H1 (cell line): Measurements from ENCODE around the gene PROCR. TPM values are rescaled to one million over a fixed set of nuclear protein-coding genes. Genes with fewer than 3 reads are reported as not detected.
A peak's percentile ranks its signal among the peaks of the same experiment; 100 is the strongest.

Source experiments
- CTCF ChIA-PET: fragments of 300-600 bp; sonication (Branson Sonifier 250); formaldehyde crosslinking; loops from one replicate; lab custom pipeline; 2021; ENCODE audit not compliant: partially characterized antibody; lab: Charles Lee
- POLR2A ChIA-PET: fragments of 300-600 bp; sonication (Branson Sonifier 250); formaldehyde crosslinking; loops from one replicate; lab custom pipeline; 2021; ENCODE audit warnings: inconsistent platforms; ENCODE audit not compliant: partially characterized antibody; lab: Charles Lee
- DNase-seq, 2 experiments: peaks; one replicate each; pipeline versions ENCODE4 v3.0.0 to v3.0.0-alpha.2; 2010 to 2022; ENCODE audit warnings: low spot score in 2 of 2, low read depth in 1 of 2, mixed read lengths in 1 of 2
- FAIRE-seq: peaks from 2 replicates; lab custom pipeline; 2011; peaks lifted over from hg19 to GRCh38; lab: Jason Lieb, UNC
- H2AFZ ChIP-seq: 2 replicates; pipeline ENCODE4 v1.8.1; 2012; ENCODE audit warnings: low read length, inconsistent platforms
- H2AK5ac ChIP-seq: 2 replicates; pipeline ENCODE4 v1.6.1; 2013; ENCODE audit warnings: low read depth, low read length
- H2BK120ac ChIP-seq: replicated peaks from 2 replicates; pipeline ENCODE3; 2013; ENCODE audit warnings: low read depth, low read length, inconsistent platforms
- H2BK12ac ChIP-seq: 2 replicates; pipeline ENCODE4 v1.6.1; 2013; ENCODE audit warnings: low read depth, low read length
- H2BK15ac ChIP-seq: 2 replicates; pipeline ENCODE4 v1.6.1; 2013; ENCODE audit warnings: low read length
- H2BK20ac ChIP-seq: 2 replicates; pipeline ENCODE4 v1.6.1; 2013; ENCODE audit warnings: low read length
- H2BK5ac ChIP-seq: 2 replicates; pipeline ENCODE4 v1.6.1; 2013; ENCODE audit warnings: low read depth, low read length
- H3K14ac ChIP-seq: 2 replicates; pipeline ENCODE4 v1.6.1; 2013; ENCODE audit warnings: inconsistent platforms; ENCODE audit not compliant: insufficient read length
- H3K18ac ChIP-seq: 2 replicates; pipeline ENCODE4 v1.6.1; 2013; ENCODE audit warnings: low read length; ENCODE audit errors: extremely low read depth
- H3K23ac ChIP-seq: 2 replicates; pipeline ENCODE4 v1.6.1; 2013; ENCODE audit warnings: inconsistent platforms; ENCODE audit not compliant: insufficient read length
- H3K23me2 ChIP-seq: 2 replicates; pipeline ENCODE4 v1.6.1; 2013; ENCODE audit warnings: low read depth, low read length
- H3K27ac ChIP-seq: 2 replicates; pipeline ENCODE4 v1.6.1; 2011; ENCODE audit warnings: low read depth, low read length, inconsistent platforms
- H3K27me3 ChIP-seq, 4 experiments: replicated peaks in 1 of 4; 1 replicate in 1 of 4; 2 replicates in 3 of 4; pipeline versions ENCODE4 v1.6.1 to v1.8.1; 2011 to 2013; ENCODE audit warnings: low read length in 3 of 4, mild to moderate bottlenecking in 3 of 4, inconsistent platforms in 2 of 4, mixed read lengths in 2 of 4, moderate library complexity in 1 of 4; ENCODE audit not compliant: control insufficient read depth in 3 of 4, insufficient read depth in 3 of 4; ENCODE audit errors: extremely low read depth in 1 of 4
- H3K36me3 ChIP-seq, 4 experiments: 2 replicates each; pipeline versions ENCODE4 v1.6.1 to v1.8.1; 2011 to 2013; ENCODE audit warnings: mild to moderate bottlenecking in 4 of 4, low read length in 3 of 4, moderate library complexity in 2 of 4, control low read depth in 1 of 4, inconsistent platforms in 1 of 4; ENCODE audit not compliant: insufficient read depth in 4 of 4, control insufficient read depth in 2 of 4
- H3K4ac ChIP-seq: replicated peaks from 2 replicates; pipeline ENCODE3; 2013; ENCODE audit warnings: low read length, low read depth, mixed read lengths, inconsistent platforms; ENCODE audit not compliant: insufficient read length
- H3K4me1 ChIP-seq, 4 experiments: replicated peaks in 1 of 4; 1 replicate in 1 of 4; 2 replicates in 3 of 4; pipeline versions ENCODE4 v1.6.1 to v1.8.1; 2011 to 2013; ENCODE audit warnings: low read length in 3 of 4, inconsistent platforms in 2 of 4, mixed read lengths in 1 of 4; ENCODE audit not compliant: insufficient read depth in 4 of 4, control insufficient read depth in 3 of 4
- H3K4me2 ChIP-seq, 2 experiments: 2 replicates each; pipeline versions ENCODE4 v1.6.1 to v1.8.1; 2011 to 2013; ENCODE audit warnings: low read depth in 2 of 2, low read length in 2 of 2, control low read depth in 1 of 2, inconsistent platforms in 1 of 2, mild to moderate bottlenecking in 1 of 2; ENCODE audit not compliant: insufficient read depth in 1 of 2
- H3K4me3 ChIP-seq, 4 experiments: fragments of 200-600, 300-600 bp in 1 of 4; sonication (generic), shearing (Covaris generic), sonication (Bioruptor Twin) in 1 of 4; 2 replicates each; pipeline versions ENCODE4 v1.5.1 to v1.8.1; 2011 to 2016; ENCODE audit warnings: low read length in 4 of 4, low read depth in 3 of 4, control low read depth in 2 of 4, inconsistent platforms in 2 of 4, mild to moderate bottlenecking in 2 of 4, mixed read lengths in 1 of 4, moderate library complexity in 1 of 4; ENCODE audit not compliant: insufficient read depth in 2 of 4; ENCODE audit errors: extremely low read depth in 1 of 4
- H3K56ac ChIP-seq: replicated peaks from 2 replicates; pipeline ENCODE3; 2013; ENCODE audit warnings: low read depth, mild to moderate bottlenecking, mixed read lengths, low read length, inconsistent platforms; ENCODE audit not compliant: insufficient read length
- H3K79me1 ChIP-seq: 2 replicates; pipeline ENCODE4 v1.6.1; 2013; ENCODE audit warnings: low read depth, low read length, control low read depth
- H3K79me2 ChIP-seq, 2 experiments: 2 replicates each; pipeline versions ENCODE4 v1.6.1 to v1.8.1; 2012 to 2013; ENCODE audit warnings: low read length in 2 of 2, mild to moderate bottlenecking in 2 of 2, inconsistent platforms in 1 of 2; ENCODE audit not compliant: insufficient read depth in 2 of 2, control insufficient read depth in 1 of 2
- H3K9ac ChIP-seq, 4 experiments: replicated peaks in 1 of 4; 1 replicate in 1 of 4; 2 replicates in 3 of 4; pipeline versions ENCODE4 v1.6.1 to v1.8.1; 2011 to 2013; ENCODE audit warnings: low read depth in 3 of 4, low read length in 3 of 4, control low read depth in 2 of 4, mild to moderate bottlenecking in 2 of 4, moderate library complexity in 2 of 4, inconsistent platforms in 1 of 4; ENCODE audit errors: extremely low read depth in 1 of 4
- H3K9me3 ChIP-seq, 2 experiments: 2 replicates each; pipeline versions ENCODE4 v1.6.1 to v1.8.1; 2012 to 2013; ENCODE audit warnings: mild to moderate bottlenecking in 2 of 2, moderate library complexity in 2 of 2, control low read depth in 1 of 2, inconsistent platforms in 1 of 2, low read depth in 1 of 2, low read length in 1 of 2, mixed read lengths in 1 of 2; ENCODE audit not compliant: insufficient read depth in 2 of 2
- H4K20me1 ChIP-seq, 2 experiments: replicated peaks in 1 of 2; 2 replicates each; pipeline versions ENCODE3 to v1.8.1; 2011 to 2013; ENCODE audit warnings: inconsistent platforms in 2 of 2, low read length in 2 of 2, mild to moderate bottlenecking in 1 of 2; ENCODE audit not compliant: insufficient read depth in 2 of 2, control insufficient read depth in 1 of 2
- H4K5ac ChIP-seq: 2 replicates; pipeline ENCODE4 v1.6.1; 2013; ENCODE audit warnings: low read length, low read depth, mixed read lengths, inconsistent platforms; ENCODE audit not compliant: insufficient read length
- H4K8ac ChIP-seq: 2 replicates; pipeline ENCODE4 v1.8.0; 2013; ENCODE audit warnings: mild to moderate bottlenecking, moderate library complexity, low read length, inconsistent platforms; ENCODE audit not compliant: insufficient read depth; ENCODE audit errors: extremely low read depth
- H4K91ac ChIP-seq: replicated peaks from 2 replicates; pipeline ENCODE3; 2013; ENCODE audit warnings: low read length, mixed read lengths, inconsistent platforms; ENCODE audit not compliant: insufficient read length
- RBBP5 ChIP-seq: IDR thresholded peaks from 2 replicates; pipeline ENCODE4 v1.7.1; 2012; ENCODE audit warnings: low read depth, mild to moderate bottlenecking, inconsistent platforms, low read length, moderate library complexity, borderline replicate concordance
- TAF1 ChIP-seq: IDR thresholded peaks from 2 replicates; pipeline ENCODE4 v1.6.1; 2011; ENCODE audit warnings: mild to moderate bottlenecking, low read depth, low read length
- TEAD4 ChIP-seq: IDR thresholded peaks from 2 replicates; pipeline ENCODE4 v1.6.1; 2012; ENCODE audit warnings: low read depth, low read length, inconsistent platforms, mixed read lengths
- WGBS, 2 experiments: shearing (Covaris generic) in 1 of 2; methylation state at CpG; one replicate each; pipeline versions ENCODE4 v1.1.6 to v1.1.7; 2013 to 2015; ENCODE audit warnings: low lambda C conversion rate in 2 of 2, mixed read lengths in 2 of 2, inconsistent platforms in 1 of 2, low coverage in 1 of 2, missing lambda C conversion rate in 1 of 2; ENCODE audit not compliant: insufficient replicate concordance in 2 of 2, insufficient coverage in 1 of 2, insufficient read length in 1 of 2; ENCODE audit errors: extremely low coverage in 1 of 2, missing lambda C conversion rate in 1 of 2; 5-methylcytosine and 5-hydroxymethylcytosine counted together
- polyA plus RNA-seq, 7 experiments: library from polyadenylated mRNA; depleted of rRNA in 3 of 7; stranded (reverse) in 5 of 7; unstranded in 2 of 7; fragments of >200 nt in 5 of 7; fragments of 200-250 nt in 2 of 7; gene quantifications; 1 replicate in 5 of 7; 2 replicates in 1 of 7; 4 replicates in 1 of 7; pipeline versions ENCODE4 v1.2.1 to v1.2.3, GENCODE V29; 2011 to 2013; ENCODE audit warnings: missing spikeins in 2 of 7, mixed read lengths in 2 of 7
- total RNA-seq: library from RNA; stranded (reverse); fragmentation: NEBNext Ultra II Directional; extraction: Animal tissue kit (Norgen Biotek cat#: 25700); gene quantifications from 2 replicates; pipeline ENCODE4 v1.2.1, GENCODE V29; 2021

PROCR gene
- total and polyA plus RNA-seq, 2 of the 8 experiments (the other 6 are each of a cell fraction or from before 2014, with no cell fraction given) = 21.3 to 42.9 TPM

- no peak overlapping the region for H4K8ac ChIP-seq
- H3K79me2 ChIP-seq = no peaks in the 10 kb centered on the region
- H3K4me3 ChIP-seq = peak overlapping the region in 1 of 4 experiments; percentile 11; a peak in 1 of 8 replicates
- H3K56ac ChIP-seq = no peak overlapping the region
- H3K18ac ChIP-seq = no peak overlapping the region
- no peak overlapping the region; a peak in 1 of 7 replicates for H3K9ac ChIP-seq
- H3K14ac ChIP-seq = no peak overlapping the region
- no peak for FAIRE-seq
- H3K4ac ChIP-seq = no peak overlapping the region
- H3K23me2 ChIP-seq = no peaks in the 10 kb centered on the region
- 83% methylated on average over 3 of the region's 4 CpGs; no CpG with 5 or more reads in 1 of the 2 experiments for WGBS, 2 experiments
- no peak overlapping the region for H3K23ac ChIP-seq
- DNase-seq = no peak
- no peak overlapping the region for H3K27ac ChIP-seq
- H3K4me2 ChIP-seq = peak overlapping the region; percentile 52 to 62; a peak in 3 of 4 replicates
- peaks cover 3 to 8% (median 6%) of the 10 kb centered on the region in 4 experiments; a peak in 6 of 7 replicates for H3K4me1 ChIP-seq
- H4K5ac ChIP-seq = no peak overlapping the region
- no peak overlapping the region for H2AFZ ChIP-seq
- no peaks in the 10 kb centered on the region for H3K79me1 ChIP-seq
- H2BK20ac ChIP-seq = peak overlapping the region; percentile 91; the same call in 1 of the 2 replicates
- peak overlapping the region; percentile 65; the same call in 1 of the 2 replicates for H2AK5ac ChIP-seq
- peak overlapping the region; percentile 30; the same call in 1 of the 2 replicates for H2BK12ac ChIP-seq
- H4K20me1 ChIP-seq = no peaks in the 10 kb centered on the region
- peak overlapping the region; percentile 5 for H4K91ac ChIP-seq
- ChIA-PET CTCF (interaction anchor here (0.6 to 3.0 kb wide), 7 partner anchors 11 to 56 kb away, joined by 3 to 11 read pairs (median 4); partner anchors contain the start of gene EDEM2), POLR2A (interaction anchor here (0.5 to 1.5 kb wide), 4 partner anchors 9 to 98 kb away, joined by 3 to 5 read pairs (median 4); partner anchors contain the start of gene EDEM2)
- no peak for TF ChIP-seq TAF1
- no peak for TF ChIP-seq TEAD4
- no peak for TF ChIP-seq RBBP5
- H2BK15ac ChIP-seq = no peak overlapping the region
- H3K27me3 ChIP-seq = no peaks in the 10 kb centered on the region
- H2BK120ac ChIP-seq = no peak overlapping the region
- no peaks in the 10 kb centered on the region for H3K36me3 ChIP-seq
- no peaks in the 10 kb centered on the region for H3K9me3 ChIP-seq
- H2BK5ac ChIP-seq = no peak overlapping the region
Measured at GRCh38 chr20:35165221-35166185, 6.4 kb upstream of the PROCR start.
